ENCODE data around the gene MUSTN1.

Gene MUSTN1

DNA sequence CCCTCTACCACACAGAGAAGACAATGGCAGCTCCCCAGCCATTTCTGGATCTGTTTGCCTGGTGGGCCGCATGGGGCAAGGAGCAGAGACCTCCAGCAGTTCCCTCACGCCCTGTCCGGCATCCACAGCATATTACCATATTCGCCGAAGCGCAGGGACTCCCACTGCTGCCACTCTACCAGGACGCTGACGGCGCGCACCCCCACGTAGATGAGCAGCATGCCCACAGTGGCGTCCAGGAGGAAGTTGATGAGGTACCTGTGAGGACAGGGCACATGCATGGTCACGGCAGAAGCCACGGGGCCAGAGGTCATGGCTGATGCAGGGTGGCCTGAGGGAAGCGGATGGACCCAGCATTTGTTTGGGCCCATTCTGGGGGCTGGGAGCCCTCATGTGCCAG is 14.8 kb upstream of the MUSTN1 start:
- Histone ChIP-seq H3K9ac (ENCODE audit: low read depth, low read length, poor library complexity, severe bottlenecking) (no peak overlapping the region), H3K9me2 (replicated peaks; ENCODE audit: low read depth, low read length) (no peaks in the 10 kb centered on the region), H2AFZ (ENCODE audit: low read length) (no peak overlapping the region), H3K4me1 (ENCODE audit: insufficient read depth, low read length, poor library complexity, severe bottlenecking) (no peaks in the 10 kb centered on the region), H3K79me2 (ENCODE audit: insufficient read depth, low read length) (no peaks in the 10 kb centered on the region), H3K9me3 (ENCODE audit: insufficient read depth, low read depth, low read length) (no peaks in the 10 kb centered on the region), H4K20me1 (ENCODE audit: insufficient read depth, low read length, poor library complexity, severe bottlenecking) (no peaks in the 10 kb centered on the region), H3F3A (ENCODE audit: low read depth) (no peaks in the 10 kb centered on the region), H3K4me3 (ENCODE audit: low read length, poor library complexity, severe bottlenecking) (no peak overlapping the region), H3K27me3 (ENCODE audit: insufficient read depth, low read length, poor library complexity, severe bottlenecking) (no peaks in the 10 kb centered on the region), H3K36me3 (ENCODE audit: insufficient read depth, low read length) (peaks cover 44% of the 10 kb centered on the region; the same call in 1 of the 2 replicates), H3K4me2 (ENCODE audit: low read depth, low read length, poor library complexity, severe bottlenecking) (no peak overlapping the region)
- TF ChIP-seq, protein P1, sequence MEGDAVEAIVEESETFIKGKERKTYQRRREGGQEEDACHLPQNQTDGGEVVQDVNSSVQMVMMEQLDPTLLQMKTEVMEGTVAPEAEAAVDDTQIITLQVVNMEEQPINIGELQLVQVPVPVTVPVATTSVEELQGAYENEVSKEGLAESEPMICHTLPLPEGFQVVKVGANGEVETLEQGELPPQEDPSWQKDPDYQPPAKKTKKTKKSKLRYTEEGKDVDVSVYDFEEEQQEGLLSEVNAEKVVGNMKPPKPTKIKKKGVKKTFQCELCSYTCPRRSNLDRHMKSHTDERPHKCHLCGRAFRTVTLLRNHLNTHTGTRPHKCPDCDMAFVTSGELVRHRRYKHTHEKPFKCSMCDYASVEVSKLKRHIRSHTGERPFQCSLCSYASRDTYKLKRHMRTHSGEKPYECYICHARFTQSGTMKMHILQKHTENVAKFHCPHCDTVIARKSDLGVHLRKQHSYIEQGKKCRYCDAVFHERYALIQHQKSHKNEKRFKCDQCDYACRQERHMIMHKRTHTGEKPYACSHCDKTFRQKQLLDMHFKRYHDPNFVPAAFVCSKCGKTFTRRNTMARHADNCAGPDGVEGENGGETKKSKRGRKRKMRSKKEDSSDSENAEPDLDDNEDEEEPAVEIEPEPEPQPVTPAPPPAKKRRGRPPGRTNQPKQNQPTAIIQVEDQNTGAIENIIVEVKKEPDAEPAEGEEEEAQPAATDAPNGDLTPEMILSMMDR (conservative IDR thresholded peaks at IDR 0.05; ENCODE audit: low read length), result no peak
- no peak for TF ChIP-seq EZH2phosphoT487 (IDR thresholded peaks at IDR 0.05; ENCODE audit: borderline replicate concordance)

- Histone ChIP-seq H3F3A (ENCODE audit: low read depth) (no peaks in the 10 kb centered on the region), H3K27me3 (ENCODE audit: insufficient read depth, low read length, poor library complexity, severe bottlenecking) (no peaks in the 10 kb centered on the region), H3K9me2 (replicated peaks; ENCODE audit: low read depth, low read length) (no peaks in the 10 kb centered on the region), H3K4me1 (ENCODE audit: insufficient read depth, low read length, poor library complexity, severe bottlenecking) (no peaks in the 10 kb centered on the region), H4K20me1 (ENCODE audit: insufficient read depth, low read length, poor library complexity, severe bottlenecking) (no peaks in the 10 kb centered on the region), H3K4me3 (ENCODE audit: low read length, poor library complexity, severe bottlenecking) (no peak overlapping the region), H3K4me2 (ENCODE audit: low read depth, low read length, poor library complexity, severe bottlenecking) (no peak overlapping the region), H2AFZ (ENCODE audit: low read length) (no peak overlapping the region), H3K9ac (ENCODE audit: low read depth, low read length, poor library complexity, severe bottlenecking) (no peak overlapping the region), H3K79me2 (ENCODE audit: insufficient read depth, low read length) (no peaks in the 10 kb centered on the region), H3K36me3 (ENCODE audit: insufficient read depth, low read length) (peaks cover 44% of the 10 kb centered on the region; the same call in 1 of the 2 replicates), H3K9me3 (ENCODE audit: insufficient read depth, low read depth, low read length) (no peaks in the 10 kb centered on the region)
- TF ChIP-seq, protein P1 (conservative IDR thresholded peaks at IDR 0.05; ENCODE audit: low read length), result no peak
- TF ChIP-seq EZH2phosphoT487 (IDR thresholded peaks at IDR 0.05; ENCODE audit: borderline replicate concordance), result no peak
Observed at GRCh38 chr3:52848617-52849016, 13.8 kb upstream of the MUSTN1 start.

GRCh38 chr3:52847726-52848125 is 12.9 kb upstream of the MUSTN1 start:
- no peaks in the 10 kb centered on the region for H3K9me3 ChIP-seq (ENCODE audit: insufficient read depth, low read depth, low read length)
- no peaks in the 10 kb centered on the region for H3K9me2 ChIP-seq (replicated peaks; ENCODE audit: low read depth, low read length)
- no peak for TF ChIP-seq EZH2phosphoT487 (IDR thresholded peaks at IDR 0.05; ENCODE audit: borderline replicate concordance)
- TF ChIP-seq, protein P1 (conservative IDR thresholded peaks at IDR 0.05; ENCODE audit: low read length), result no peak
- H3K9ac ChIP-seq (ENCODE audit: low read depth, low read length, poor library complexity, severe bottlenecking), result no peak overlapping the region
- H3K4me3 ChIP-seq (ENCODE audit: low read length, poor library complexity, severe bottlenecking), result no peak overlapping the region
- H3F3A ChIP-seq (ENCODE audit: low read depth), result no peaks in the 10 kb centered on the region
- no peaks in the 10 kb centered on the region for H4K20me1 ChIP-seq (ENCODE audit: insufficient read depth, low read length, poor library complexity, severe bottlenecking)
- H2AFZ ChIP-seq (ENCODE audit: low read length), result no peak overlapping the region
- H3K4me2 ChIP-seq (ENCODE audit: low read depth, low read length, poor library complexity, severe bottlenecking), result no peak overlapping the region
- H3K36me3 ChIP-seq (ENCODE audit: insufficient read depth, low read length), result peaks cover 40% of the 10 kb centered on the region; the same call in 1 of the 2 replicates
- H3K4me1 ChIP-seq (ENCODE audit: insufficient read depth, low read length, poor library complexity, severe bottlenecking), result no peaks in the 10 kb centered on the region
- no peaks in the 10 kb centered on the region for H3K79me2 ChIP-seq (ENCODE audit: insufficient read depth, low read length)
- H3K27me3 ChIP-seq (ENCODE audit: insufficient read depth, low read length, poor library complexity, severe bottlenecking), result no peaks in the 10 kb centered on the region
